Upper lobe of left lung (tissue), 6 donors: ENCODE measurements around the gene OGFR. TPM values are rescaled to one million over a fixed set of nuclear protein-coding genes. Genes with fewer than 3 reads are reported as not detected.

Experiments
- ATAC-seq, 2 donors: fragments of 200-7000 bp; cut with Tn5 transposase; one replicate each; pipeline ENCODE4 v1.9.1; 2022; ENCODE audit warnings: mild to moderate bottlenecking in 2 of 2, moderate library complexity in 2 of 2; ENCODE audit not compliant: low FRiP score in 2 of 2
- DNase-seq, 2 donors: peaks; one replicate each; pipeline ENCODE4 v3.0.0-alpha.2; 2019 to 2020
- H3K27ac ChIP-seq, 4 donors: fragments of 200-600 bp; sonication (generic); one replicate each; pipeline ENCODE4 v1.5.1; 2016 to 2019
- H3K27me3 ChIP-seq, 4 donors: fragments of 200-600 bp; sonication (generic); one replicate each; pipeline ENCODE4 v1.5.1; 2017 to 2019
- H3K36me3 ChIP-seq, 4 donors: fragments of 200-600 bp; sonication (generic); one replicate each; pipeline ENCODE4 v1.5.1; 2016 to 2019
- H3K4me1 ChIP-seq, 4 donors: fragments of 200-600 bp; sonication (generic); one replicate each; pipeline ENCODE4 v1.5.1; 2018 to 2019
- H3K4me3 ChIP-seq, 4 donors: fragments of 200-600 bp; sonication (generic); one replicate each; pipeline ENCODE4 v1.5.1; 2017 to 2019; ENCODE audit warnings: mild to moderate bottlenecking in 2 of 4, moderate library complexity in 1 of 4
- H3K9me3 ChIP-seq, 4 donors: fragments of 200-600 bp; sonication (generic); one replicate each; pipeline ENCODE4 v1.5.1; 2018 to 2019
- EP300 ChIP-seq, 4 donors: sonication (generic); formaldehyde crosslinking; IDR thresholded peaks; one replicate each; pipeline ENCODE4 v1.5.1; 2017; ENCODE audit warnings: antibody characterized with exemption in 4 of 4, control low read depth in 2 of 4
- POLR2A ChIP-seq, 4 donors: fragments of 450-650 bp; IDR thresholded peaks; one replicate each; pipeline ENCODE4 v1.5.1; 2016 to 2017; ENCODE audit warnings: antibody characterized with exemption in 4 of 4, mild to moderate bottlenecking in 2 of 4
- POLR2AphosphoS5 ChIP-seq, 2 donors: sonication (generic); formaldehyde crosslinking; IDR thresholded peaks; one replicate each; pipeline ENCODE4 v1.5.1; 2017; ENCODE audit warnings: antibody characterized with exemption in 2 of 2
- WGBS, 2 donors: methylation state at CpG; one replicate each; pipeline ENCODE4 v1.1.5; 2017 to 2018; 5-methylcytosine and 5-hydroxymethylcytosine counted together
- total RNA-seq, 6 donors: library from RNA; depleted of rRNA in 4 of 6; stranded (reverse); fragments of >200 nt in 4 of 6; gene quantifications; one replicate each; pipeline versions ENCODE4 v1.1.0 to v1.2.1, GENCODE V29; 2016 to 2021
- TF ChIP-seq, protein P1 (sequence below), 6 experiments: fragments of 450-650 bp in 4 of 6; fragments of 200-600 bp in 2 of 6; sonication (generic) in 2 of 6; IDR thresholded peaks; one replicate each; pipeline ENCODE4 v1.5.1; 2016 to 2019; ENCODE audit warnings: antibody characterized with exemption in 6 of 6
- donor health status: DM: no; HTN: no; CAD: no; lungs with moderate emphysema.
- donor health status: DM: no; HTN: yes; CAD: no; lungs with severe emphysema.

OGFR gene
- total RNA-seq, 6 donors from 2014 or later = 63.8 to 166 (median 74.9) TPM

- TF ChIP-seq POLR2A (IDR thresholded peaks at IDR 0.05) (no peak), POLR2AphosphoS5 (IDR thresholded peaks at IDR 0.05) (no peak), EP300 (IDR thresholded peaks at IDR 0.05) (no peak)
- TF ChIP-seq, protein P1, sequence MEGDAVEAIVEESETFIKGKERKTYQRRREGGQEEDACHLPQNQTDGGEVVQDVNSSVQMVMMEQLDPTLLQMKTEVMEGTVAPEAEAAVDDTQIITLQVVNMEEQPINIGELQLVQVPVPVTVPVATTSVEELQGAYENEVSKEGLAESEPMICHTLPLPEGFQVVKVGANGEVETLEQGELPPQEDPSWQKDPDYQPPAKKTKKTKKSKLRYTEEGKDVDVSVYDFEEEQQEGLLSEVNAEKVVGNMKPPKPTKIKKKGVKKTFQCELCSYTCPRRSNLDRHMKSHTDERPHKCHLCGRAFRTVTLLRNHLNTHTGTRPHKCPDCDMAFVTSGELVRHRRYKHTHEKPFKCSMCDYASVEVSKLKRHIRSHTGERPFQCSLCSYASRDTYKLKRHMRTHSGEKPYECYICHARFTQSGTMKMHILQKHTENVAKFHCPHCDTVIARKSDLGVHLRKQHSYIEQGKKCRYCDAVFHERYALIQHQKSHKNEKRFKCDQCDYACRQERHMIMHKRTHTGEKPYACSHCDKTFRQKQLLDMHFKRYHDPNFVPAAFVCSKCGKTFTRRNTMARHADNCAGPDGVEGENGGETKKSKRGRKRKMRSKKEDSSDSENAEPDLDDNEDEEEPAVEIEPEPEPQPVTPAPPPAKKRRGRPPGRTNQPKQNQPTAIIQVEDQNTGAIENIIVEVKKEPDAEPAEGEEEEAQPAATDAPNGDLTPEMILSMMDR (IDR thresholded peaks at IDR 0.05) = no peak
- H3K9me3 ChIP-seq = no peaks in the 10 kb centered on the region
- no peaks in the 10 kb centered on the region for H3K27me3 ChIP-seq
- peaks cover 5 to 18% (median 9%) of the 10 kb centered on the region in 4 donors for H3K4me1 ChIP-seq
- H3K36me3 ChIP-seq = no peaks in the 10 kb centered on the region
- peak in 1 of 2 donors; percentile 59 for DNase-seq
- no peak for ATAC-seq
- H3K4me3 ChIP-seq = no peak overlapping the region
- H3K27ac ChIP-seq = no peak overlapping the region
- WGBS, 2 donors = 79 to 88% methylated on average over 9 to 24 of the region's 24 CpGs
Measured at GRCh38 chr20:62778601-62779416, 25.8 kb upstream of the OGFR start.

- no peak overlapping the region for H3K4me3 ChIP-seq
- H3K4me1 ChIP-seq = peaks cover 5 to 18% (median 9%) of the 10 kb centered on the region in 4 donors
- H3K36me3 ChIP-seq = no peaks in the 10 kb centered on the region
- WGBS, 2 donors = 78 to 81% methylated on average over 7 of the region's 7 CpGs
- no peak for DNase-seq
- no peak for TF ChIP-seq POLR2AphosphoS5 (IDR thresholded peaks at IDR 0.05)
- no peak for TF ChIP-seq EP300 (IDR thresholded peaks at IDR 0.05)
- H3K27ac ChIP-seq = no peak overlapping the region
- H3K27me3 ChIP-seq = no peaks in the 10 kb centered on the region
- H3K9me3 ChIP-seq = no peaks in the 10 kb centered on the region
- ATAC-seq = no peak
Measured at GRCh38 chr20:62779417-62779685, 25.3 kb upstream of the OGFR start.

GRCh38 chr20:62780204-62780603 is 24.4 kb upstream of the OGFR start:
- Histone ChIP-seq H3K4me1 (peaks cover 5 to 18% (median 9%) of the 10 kb centered on the region in 4 donors), H3K27me3 (no peaks in the 10 kb centered on the region), H3K4me3 (no peak overlapping the region), H3K9me3 (no peaks in the 10 kb centered on the region), H3K27ac (no peak overlapping the region), H3K36me3 (no peaks in the 10 kb centered on the region)
- DNase-seq (peak in 1 of 2 donors; percentile 30), ATAC-seq (no peak)
- 72 to 74% methylated on average over 19 to 20 of the region's 20 CpGs for WGBS, 2 donors
- no peak for TF ChIP-seq POLR2AphosphoS5 (IDR thresholded peaks at IDR 0.05)
- TF ChIP-seq, protein P1 (IDR thresholded peaks at IDR 0.05) = no peak
- TF ChIP-seq EP300 (IDR thresholded peaks at IDR 0.05) = no peak

DNA sequence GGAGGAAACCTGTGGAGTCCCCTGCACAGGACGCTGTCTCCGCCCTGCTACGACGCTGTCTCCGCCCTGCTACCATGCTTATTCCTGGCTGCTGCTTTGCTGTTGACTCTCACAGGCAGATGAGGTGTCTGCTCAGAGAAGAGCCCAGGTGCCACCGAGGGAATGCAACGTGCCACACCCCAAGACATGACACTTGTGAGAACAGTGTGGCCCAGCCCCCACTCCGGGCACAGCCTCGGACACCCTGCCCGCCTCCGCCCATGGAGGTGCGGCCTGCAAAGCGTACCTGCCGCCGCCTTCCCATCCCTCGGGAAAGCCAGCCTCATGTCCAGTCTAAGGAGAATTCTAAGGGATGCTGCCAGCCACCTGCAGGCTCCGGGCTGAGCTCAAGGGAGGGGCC is 23.9 kb upstream of the OGFR start:
- Histone ChIP-seq H3K4me3 (no peak overlapping the region), H3K27me3 (no peaks in the 10 kb centered on the region), H3K27ac (no peak overlapping the region), H3K36me3 (no peaks in the 10 kb centered on the region), H3K9me3 (no peaks in the 10 kb centered on the region), H3K4me1 (peaks cover 5 to 18% (median 9%) of the 10 kb centered on the region in 4 donors)
- WGBS, 2 donors = 85% methylated on average over 15 to 17 of the region's 17 CpGs
- peak in 1 of 2 donors; percentile 55 for DNase-seq
- no peak for ATAC-seq
- TF ChIP-seq POLR2AphosphoS5 (IDR thresholded peaks at IDR 0.05) (no peak), POLR2A (IDR thresholded peaks at IDR 0.05) (no peak), EP300 (IDR thresholded peaks at IDR 0.05) (no peak)
- TF ChIP-seq, protein P1 (IDR thresholded peaks at IDR 0.05) = no peak

DNA sequence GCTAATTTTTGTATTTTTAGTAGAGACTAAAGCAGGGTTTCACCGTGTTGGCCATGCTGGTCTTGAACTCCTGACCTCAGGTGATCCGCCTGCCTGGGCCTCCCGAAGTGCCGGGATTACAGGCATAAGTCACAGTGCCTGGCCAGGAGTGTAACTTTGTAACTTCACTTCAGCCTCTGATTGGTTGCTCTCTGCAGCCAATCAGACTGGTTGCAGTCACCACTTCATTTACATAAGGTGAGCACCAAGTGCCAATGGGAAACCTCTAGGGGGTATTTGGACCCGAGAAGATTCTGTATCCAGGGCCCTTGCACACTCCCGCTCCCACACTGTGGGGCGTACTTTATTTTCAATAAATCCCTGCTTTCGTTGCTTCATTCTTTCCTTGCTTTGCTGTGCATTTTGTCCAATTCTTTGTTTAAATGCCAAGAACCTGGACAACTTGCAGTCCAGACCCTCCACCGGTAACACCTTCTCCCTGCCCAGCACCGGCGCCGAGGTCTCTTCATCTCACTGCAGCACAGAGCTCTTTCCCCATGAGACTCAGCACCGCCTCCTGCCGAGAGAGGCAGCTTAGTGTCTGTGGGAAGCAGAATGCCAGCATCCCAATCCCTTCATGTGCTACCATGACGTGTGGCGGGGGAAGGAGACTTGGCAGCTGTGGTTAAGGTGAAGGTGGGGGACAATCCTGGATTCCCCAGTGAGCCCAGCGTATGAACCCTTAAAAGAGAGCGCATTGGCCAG is 22.3 kb upstream of the OGFR start:
- Histone ChIP-seq H3K9me3 (no peaks in the 10 kb centered on the region), H3K27me3 (no peaks in the 10 kb centered on the region), H3K4me1 (peaks cover 0 to 10% (median 0%) of the 10 kb centered on the region in 4 donors), H3K4me3 (no peak overlapping the region), H3K36me3 (no peaks in the 10 kb centered on the region), H3K27ac (no peak overlapping the region)
- DNase-seq = no peak
- no peak for ATAC-seq
- WGBS, 2 donors = 85 to 88% methylated on average over 18 of the region's 18 CpGs
- TF ChIP-seq POLR2AphosphoS5 (IDR thresholded peaks at IDR 0.05) (no peak), POLR2A (IDR thresholded peaks at IDR 0.05) (no peak), EP300 (IDR thresholded peaks at IDR 0.05) (no peak)
- TF ChIP-seq, protein P1 (IDR thresholded peaks at IDR 0.05) = no peak
